ENCODE data around the gene SMIM10.

- TF ChIP-seq CTCF (conservative IDR thresholded peaks at IDR 0.05; ENCODE audit: low read length) (no peak), EZH2phosphoT487 (IDR thresholded peaks at IDR 0.05; ENCODE audit: borderline replicate concordance) (no peak)
Measured at GRCh38 chrX:134975516-134975915, 15.3 kb upstream of the SMIM10 start.

Measured in Loucy (cell line).